Activated CD4-positive, alpha-beta memory T cell treated with anti-CD3 and anti-CD28 coated beads, Interleukin-2, amount 10 ng/mL, durations not matched to agents 7 days and 5 days (primary cell): ENCODE data around the gene SPATA6. TPM values are rescaled to one million over a fixed set of nuclear protein-coding genes. Genes with fewer than 3 reads are reported as not detected.
"Not testable (repeated sequence)": the region's sequence is repeated elsewhere in the genome, so short reads cannot be mapped to it uniquely, and the experiment has no call there.

Experiments used
- CTCF ChIA-PET: fragments of 350-600 bp; sonication (Branson Sonifier 250); formaldehyde crosslinking; loops from one replicate; lab custom pipeline; 2021; ENCODE audit warnings: antibody characterized with exemption, inconsistent platforms; lab: Charles Lee
- POLR2A ChIA-PET: fragments of 350-600 bp; sonication (Branson Sonifier 250); formaldehyde crosslinking; loops from one replicate; lab custom pipeline; 2021; ENCODE audit warnings: antibody characterized with exemption; lab: Charles Lee
- DNase-seq: peaks from one replicate; pipeline ENCODE4 v3.0.0-alpha.2; 2020
- H3K27ac Mint-ChIP-seq: one replicate; pipeline ENCODE4 v1.8.0; 2021; ENCODE audit warnings: mild to moderate bottlenecking, mixed read lengths
- H3K27me3 Mint-ChIP-seq: one replicate; pipeline ENCODE4 v1.8.0; 2021; ENCODE audit warnings: mixed read lengths
- H3K36me3 Mint-ChIP-seq: one replicate; pipeline ENCODE4 v1.8.0; 2021; ENCODE audit warnings: low read depth, mixed read lengths
- H3K4me1 Mint-ChIP-seq: one replicate; pipeline ENCODE4 v1.8.0; 2021; ENCODE audit warnings: mixed read lengths
- H3K4me3 Mint-ChIP-seq: one replicate; pipeline ENCODE4 v1.8.0; 2021; ENCODE audit warnings: mild to moderate bottlenecking, mixed read lengths
- H3K9me3 Mint-ChIP-seq: one replicate; pipeline ENCODE4 v1.8.0; 2021; ENCODE audit warnings: mixed read lengths
- total RNA-seq, 2 experiments: library from RNA; stranded (reverse); gene quantifications; one replicate each; pipeline ENCODE4 v1.2.3, GENCODE V29; 2021

The SPATA6 gene
- total RNA-seq, 2 experiments from 2014 or later, result 0.40 to 0.55 TPM

- no peaks in the 10 kb centered on the region for H3K27me3 Mint-ChIP-seq
- CTCF ChIA-PET, result no interaction called here
- H3K27ac Mint-ChIP-seq, result no peak overlapping the region
- no peak overlapping the region for H3K4me3 Mint-ChIP-seq
- no peaks in the 10 kb centered on the region for H3K9me3 Mint-ChIP-seq
- no peaks in the 10 kb centered on the region for H3K4me1 Mint-ChIP-seq
- H3K36me3 Mint-ChIP-seq, result no peaks in the 10 kb centered on the region
- POLR2A ChIA-PET, result no interaction called here
- DNase-seq, result no peak
These were observed 169.4 kb downstream of the SPATA6 start for GRCh38 chr1:48302652-48303051.

DNA sequence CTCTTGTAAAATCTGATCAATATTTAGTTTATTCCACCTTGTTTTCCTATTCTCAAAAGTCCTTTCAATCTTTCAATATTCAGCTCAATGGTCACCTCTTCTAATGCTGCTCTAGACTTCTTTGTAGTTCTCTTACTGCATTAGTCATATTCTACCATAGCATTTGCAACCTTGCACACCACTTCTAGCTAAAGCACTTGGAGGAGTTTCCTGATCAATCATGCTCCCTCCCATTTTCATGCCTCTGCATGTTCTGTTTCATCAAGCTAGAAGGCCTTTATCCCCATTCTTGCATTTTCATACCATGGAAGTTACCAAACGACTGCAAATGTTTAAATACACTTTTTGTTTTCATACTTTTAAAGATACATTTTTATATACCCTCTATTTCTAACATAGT is 177.3 kb downstream of the SPATA6 start:
- POLR2A ChIA-PET, result no interaction called here
- no peak overlapping the region for H3K27ac Mint-ChIP-seq
- no peaks in the 10 kb centered on the region for H3K27me3 Mint-ChIP-seq
- CTCF ChIA-PET, result interaction anchor here (0.6 kb wide), 1 partner anchor 52 kb away, joined by 3 read pairs; no protein-coding TSS in a partner anchor
- no peak overlapping the region for H3K4me3 Mint-ChIP-seq
- H3K4me1 Mint-ChIP-seq, result no peaks in the 10 kb centered on the region
- H3K36me3 Mint-ChIP-seq, result no peaks in the 10 kb centered on the region
- H3K9me3 Mint-ChIP-seq, result no peaks in the 10 kb centered on the region
- no peak for DNase-seq

GRCh38 chr1:48294094-48294493 is 177.9 kb downstream of the SPATA6 start:
- H3K4me3 Mint-ChIP-seq, H3K9me3 Mint-ChIP-seq, H3K4me1 Mint-ChIP-seq, H3K36me3 Mint-ChIP-seq, H3K27ac Mint-ChIP-seq, DNase-seq, POLR2A ChIA-PET, H3K27me3 Mint-ChIP-seq: not testable (repeated sequence)
- CTCF ChIA-PET, result interaction anchor here (0.6 kb wide), 1 partner anchor 52 kb away, joined by 3 read pairs; no protein-coding TSS in a partner anchor

- Mint-ChIP-seq H3K36me3 (no peaks in the 10 kb centered on the region), H3K4me3 (no peak overlapping the region), H3K27ac (no peak overlapping the region), H3K4me1 (no peaks in the 10 kb centered on the region), H3K27me3 (no peaks in the 10 kb centered on the region), H3K9me3 (no peaks in the 10 kb centered on the region)
- ChIA-PET POLR2A (no interaction called here), CTCF (no interaction called here)
- no peak for DNase-seq
These were observed 179.3 kb downstream of the SPATA6 start for GRCh38 chr1:48292706-48293105.

DNA sequence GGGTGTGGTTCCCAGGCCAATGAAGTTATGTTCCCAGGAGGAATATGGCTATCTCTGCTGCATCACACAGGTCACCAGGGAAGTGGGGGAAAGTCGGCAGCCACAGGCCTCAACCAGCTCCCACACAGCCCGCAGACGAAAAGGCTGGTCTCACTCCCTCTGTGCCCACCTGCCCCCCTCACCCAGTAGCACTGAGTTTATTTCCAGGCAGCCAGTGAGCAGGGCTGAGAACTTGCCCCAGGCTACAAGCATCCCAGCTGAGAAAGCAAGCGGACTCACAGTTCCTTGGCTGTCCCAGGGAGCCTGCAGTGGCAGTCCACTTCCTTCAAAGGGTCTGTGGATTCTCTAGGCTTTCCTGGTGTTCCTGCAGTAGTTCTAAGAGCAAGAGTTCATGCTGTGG is 180.6 kb downstream of the SPATA6 start:
- H3K9me3 Mint-ChIP-seq, result no peaks in the 10 kb centered on the region
- DNase-seq, result no peak
- no peaks in the 10 kb centered on the region for H3K36me3 Mint-ChIP-seq
- no peaks in the 10 kb centered on the region for H3K27me3 Mint-ChIP-seq
- ChIA-PET POLR2A (no interaction called here), CTCF (no interaction called here)
- no peak overlapping the region for H3K27ac Mint-ChIP-seq
- no peak overlapping the region for H3K4me3 Mint-ChIP-seq
- H3K4me1 Mint-ChIP-seq, result no peaks in the 10 kb centered on the region

DNA sequence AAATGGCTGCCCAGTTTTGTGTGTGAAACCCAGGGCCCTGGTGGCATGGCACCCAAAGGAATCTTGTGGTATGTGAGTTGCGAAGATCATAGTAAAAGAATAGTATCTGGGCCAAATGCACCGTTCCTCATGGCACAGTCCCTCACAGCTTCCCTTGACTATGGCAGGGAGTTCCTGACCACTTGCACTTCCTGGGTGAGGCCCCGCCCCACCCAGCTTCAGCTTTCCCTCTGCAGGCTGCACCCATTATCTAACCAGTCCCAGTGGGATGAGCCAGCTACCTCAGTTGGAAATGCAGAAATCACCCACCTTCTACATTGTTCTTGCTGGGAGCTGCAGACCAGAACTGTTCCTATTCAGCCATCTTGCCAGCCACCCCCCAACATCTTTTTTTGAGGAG is 186.5 kb downstream of the SPATA6 start:
- no peak overlapping the region for H3K27ac Mint-ChIP-seq
- POLR2A ChIA-PET, result no interaction called here
- no peaks in the 10 kb centered on the region for H3K27me3 Mint-ChIP-seq
- H3K9me3 Mint-ChIP-seq, result no peaks in the 10 kb centered on the region
- no peaks in the 10 kb centered on the region for H3K36me3 Mint-ChIP-seq
- no peaks in the 10 kb centered on the region for H3K4me1 Mint-ChIP-seq
- no peak for DNase-seq
- H3K4me3 Mint-ChIP-seq, result no peak overlapping the region
- CTCF ChIA-PET, result no interaction called here

DNA sequence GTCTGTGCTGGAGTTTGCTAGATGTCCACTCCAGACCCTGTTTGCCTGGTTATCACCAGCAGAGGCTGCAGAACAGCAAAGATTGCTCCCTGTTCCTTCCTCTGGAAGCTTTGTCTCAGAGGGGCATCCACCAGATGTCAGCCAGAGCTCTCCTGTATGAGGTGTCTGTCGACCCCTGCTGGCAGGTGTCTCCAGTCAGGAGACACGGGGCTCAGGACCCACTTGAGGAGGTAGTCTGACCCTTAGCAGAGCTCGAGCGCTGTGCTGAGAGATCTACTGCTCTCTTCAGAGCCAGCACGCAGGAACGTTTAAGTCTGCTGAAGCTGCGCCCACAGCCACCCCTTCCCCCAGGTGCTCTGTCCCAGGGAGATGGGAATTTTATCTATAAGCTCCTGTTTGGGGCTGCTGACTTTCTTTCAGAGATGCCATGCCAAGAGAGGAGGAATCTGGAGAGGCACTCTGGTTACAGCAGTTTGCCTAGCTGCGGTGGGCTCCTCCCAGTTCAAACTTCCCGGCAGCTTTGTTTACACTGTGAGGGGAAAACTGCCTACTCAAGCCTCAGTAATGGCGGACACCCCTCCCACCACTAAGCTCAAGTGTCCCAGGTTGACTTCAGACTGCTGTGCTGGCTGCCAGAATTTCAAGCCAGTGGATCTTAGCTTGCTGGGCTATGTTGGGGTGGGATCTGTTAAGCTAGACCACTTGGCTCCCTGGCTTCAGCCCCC is 187.1 kb downstream of the SPATA6 start:
- H3K36me3 Mint-ChIP-seq, H3K27me3 Mint-ChIP-seq, H3K4me3 Mint-ChIP-seq, H3K9me3 Mint-ChIP-seq, CTCF ChIA-PET, POLR2A ChIA-PET, H3K27ac Mint-ChIP-seq, DNase-seq, H3K4me1 Mint-ChIP-seq: not testable (repeated sequence)

GRCh38 chr1:48282329-48282728 is 189.7 kb downstream of the SPATA6 start:
- H3K9me3 Mint-ChIP-seq, POLR2A ChIA-PET, H3K4me3 Mint-ChIP-seq, DNase-seq, H3K36me3 Mint-ChIP-seq, H3K27me3 Mint-ChIP-seq, CTCF ChIA-PET, H3K4me1 Mint-ChIP-seq, H3K27ac Mint-ChIP-seq: not testable (repeated sequence)

- H3K4me1 Mint-ChIP-seq, POLR2A ChIA-PET, H3K4me3 Mint-ChIP-seq, H3K27me3 Mint-ChIP-seq, H3K36me3 Mint-ChIP-seq, H3K9me3 Mint-ChIP-seq, H3K27ac Mint-ChIP-seq, DNase-seq: not testable (repeated sequence)
- CTCF ChIA-PET, result interaction anchor here (0.6 kb wide), 1 partner anchor 25 kb away, joined by 3 read pairs; no protein-coding TSS in a partner anchor
These were observed 194.6 kb downstream of the SPATA6 start for GRCh38 chr1:48277437-48277836.

- DNase-seq, result no peak
- H3K27ac Mint-ChIP-seq, result no peak overlapping the region
- POLR2A ChIA-PET, result no interaction called here
- no peaks in the 10 kb centered on the region for H3K4me1 Mint-ChIP-seq
- no peaks in the 10 kb centered on the region for H3K9me3 Mint-ChIP-seq
- H3K27me3 Mint-ChIP-seq, result peaks cover 3% of the 10 kb centered on the region
- no peak overlapping the region for H3K4me3 Mint-ChIP-seq
- H3K36me3 Mint-ChIP-seq, result no peaks in the 10 kb centered on the region
- CTCF ChIA-PET, result no interaction called here
These were observed 205.4 kb downstream of the SPATA6 start for GRCh38 chr1:48266576-48266975.

- Mint-ChIP-seq H3K27me3 (peaks cover 3% of the 10 kb centered on the region), H3K9me3 (no peaks in the 10 kb centered on the region), H3K36me3 (no peaks in the 10 kb centered on the region), H3K27ac (no peak overlapping the region), H3K4me1 (no peaks in the 10 kb centered on the region), H3K4me3 (no peak overlapping the region)
- DNase-seq, result no peak
- POLR2A ChIA-PET, result no interaction called here
- CTCF ChIA-PET, result no interaction called here
These were observed 209.0 kb downstream of the SPATA6 start for GRCh38 chr1:48263041-48263440.

DNA sequence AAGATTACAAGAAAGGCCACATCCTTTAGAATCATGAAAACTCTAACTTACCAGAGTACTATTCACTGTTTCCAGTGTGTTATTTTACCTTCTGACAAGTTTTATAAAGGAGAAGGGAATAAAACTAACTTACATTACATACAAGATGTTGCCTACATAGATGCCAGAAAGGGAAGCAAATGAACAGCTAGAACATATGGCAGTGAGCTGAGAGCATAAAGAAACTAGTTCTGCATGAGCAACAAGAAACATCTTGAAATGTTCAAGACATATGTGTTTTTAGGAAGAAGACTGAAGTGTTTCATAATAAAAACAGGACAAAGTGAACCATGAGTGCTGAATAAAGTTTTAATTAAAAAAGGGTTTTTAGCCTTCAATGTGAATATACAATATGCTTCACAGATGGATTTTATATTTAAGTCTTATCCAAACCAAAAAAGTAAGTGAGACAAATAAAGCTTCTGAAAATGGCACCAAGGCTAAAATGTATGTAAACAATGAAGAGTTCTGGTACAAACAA is 210.1 kb downstream of the SPATA6 start:
- CTCF ChIA-PET, result no interaction called here
- POLR2A ChIA-PET, result no interaction called here
- DNase-seq, result no peak
- Mint-ChIP-seq H3K36me3 (no peaks in the 10 kb centered on the region), H3K9me3 (no peaks in the 10 kb centered on the region), H3K4me3 (no peak overlapping the region), H3K27me3 (peaks cover 3% of the 10 kb centered on the region), H3K4me1 (no peaks in the 10 kb centered on the region), H3K27ac (no peak overlapping the region)

- ChIA-PET CTCF (no interaction called here), POLR2A (no interaction called here)
- no peak for DNase-seq
- H3K4me1 Mint-ChIP-seq, result no peaks in the 10 kb centered on the region
- H3K9me3 Mint-ChIP-seq, result no peaks in the 10 kb centered on the region
- H3K27me3 Mint-ChIP-seq, result peaks cover 4% of the 10 kb centered on the region
- no peak overlapping the region for H3K27ac Mint-ChIP-seq
- no peaks in the 10 kb centered on the region for H3K36me3 Mint-ChIP-seq
- no peak overlapping the region for H3K4me3 Mint-ChIP-seq
These were observed 213.9 kb downstream of the SPATA6 start for GRCh38 chr1:48258106-48258505.

DNA sequence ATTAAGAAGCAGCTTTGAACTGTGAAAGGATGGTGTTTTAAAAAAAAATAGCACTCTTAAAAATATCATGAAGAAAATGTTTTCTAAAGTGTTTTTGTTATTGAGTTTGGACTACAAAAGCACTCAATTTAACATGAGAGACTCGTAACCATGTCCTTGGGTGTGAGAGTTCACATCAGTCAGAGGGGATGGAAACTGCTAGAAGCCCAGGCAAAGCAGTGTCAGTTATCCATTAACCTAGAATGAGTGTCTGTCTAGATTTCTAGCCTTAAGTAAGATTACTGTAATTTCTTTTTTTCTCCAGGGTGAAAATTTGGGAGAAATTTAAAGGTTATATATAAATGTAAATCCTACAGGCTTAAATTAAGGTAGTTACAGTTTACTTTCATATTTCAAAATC is 217.8 kb downstream of the SPATA6 start:
- no peaks in the 10 kb centered on the region for H3K36me3 Mint-ChIP-seq
- H3K27ac Mint-ChIP-seq, result no peak overlapping the region

More for the DNA sequence above, 217.8 kb downstream of the SPATA6 start:
- POLR2A ChIA-PET, result no interaction called here
- H3K27me3 Mint-ChIP-seq, result peaks cover 4% of the 10 kb centered on the region
- no peak overlapping the region for H3K4me3 Mint-ChIP-seq
- no peaks in the 10 kb centered on the region for H3K4me1 Mint-ChIP-seq
- CTCF ChIA-PET, result no interaction called here
- no peaks in the 10 kb centered on the region for H3K9me3 Mint-ChIP-seq
- no peak for DNase-seq
